SK-N-SH (cell line): ENCODE data around the gene TMEM11. TPM values are rescaled to one million over a fixed set of nuclear protein-coding genes. Genes with fewer than 3 reads are reported as not detected.

Source experiments
- CTCF ChIA-PET: fragments of 300-600, 350-600 bp; formaldehyde crosslinking; extraction: SDS; loops from one replicate; lab custom pipeline; 2021; lab: Yijun Ruan, JAX
- POLR2A ChIA-PET: fragments of 350-600 bp; sonication (Branson Sonifier 250); formaldehyde crosslinking; extraction: SDS; loops from one replicate; lab custom pipeline; 2020; ENCODE audit warnings: antibody characterized with exemption, inconsistent platforms; lab: Yijun Ruan, JAX
- DNase-seq: peaks from one replicate; pipeline ENCODE4 v3.0.0; 2012
- H2AFZ ChIP-seq: fragments of 200-600 bp; sonication (generic); 2 replicates; pipeline ENCODE4 v1.8.1; 2016; ENCODE audit warnings: antibody characterized with exemption, mild to moderate bottlenecking, low read depth
- H3F3A ChIP-seq: fragments of 200-600 bp; sonication (generic); replicated peaks from 2 replicates; pipeline ENCODE3; 2016; ENCODE audit warnings: antibody characterized with exemption, mild to moderate bottlenecking; ENCODE audit not compliant: insufficient read depth
- H3K27ac ChIP-seq, 2 experiments: fragments of 200-500 bp in 1 of 2; fragments of 200-600 bp in 1 of 2; sonication (Bioruptor generic) in 1 of 2; sonication (generic), shearing (Covaris generic) in 1 of 2; 2 replicates each; pipeline versions ENCODE4 v1.5.1 to v1.6.1; 2014 to 2016; ENCODE audit warnings: low read depth in 2 of 2, inconsistent platforms in 1 of 2, low read length in 1 of 2, mild to moderate bottlenecking in 1 of 2, mixed read lengths in 1 of 2
- H3K27me3 ChIP-seq: fragments of 200-600 bp; sonication (generic), shearing (Covaris generic); 2 replicates; pipeline ENCODE4 v1.6.1; 2016; ENCODE audit warnings: mixed run types; ENCODE audit not compliant: insufficient read depth
- H3K36me3 ChIP-seq, 2 experiments: fragments of 200-500 bp in 1 of 2; fragments of 200-600 bp in 1 of 2; sonication (Bioruptor generic) in 1 of 2; sonication (generic) in 1 of 2; replicated peaks in 1 of 2; 2 replicates each; pipeline versions ENCODE3 to v1.5.1; 2014 to 2016; ENCODE audit warnings: low read length in 1 of 2, mild to moderate bottlenecking in 1 of 2; ENCODE audit not compliant: insufficient read depth in 2 of 2, control insufficient read depth in 1 of 2
- H3K4me1 ChIP-seq, 2 experiments: fragments of 200-500 bp in 1 of 2; fragments of 200-600 bp in 1 of 2; sonication (Bioruptor generic) in 1 of 2; sonication (generic), shearing (Covaris generic) in 1 of 2; 2 replicates each; pipeline versions ENCODE4 v1.5.1 to v1.6.1; 2014 to 2016; ENCODE audit warnings: low read depth in 1 of 2, low read length in 1 of 2, mixed run types in 1 of 2; ENCODE audit not compliant: insufficient read depth in 2 of 2, control insufficient read depth in 1 of 2
- H3K4me2 ChIP-seq: fragments of 200-600 bp; sonication (generic), shearing (Covaris generic); 2 replicates; pipeline ENCODE4 v1.6.1; 2017; ENCODE audit warnings: mixed run types
- H3K4me3 ChIP-seq, 2 experiments: fragments of 200-500 bp in 1 of 2; fragments of 200-600 bp in 1 of 2; sonication (Bioruptor generic) in 1 of 2; sonication (generic), shearing (Covaris generic) in 1 of 2; 2 replicates each; pipeline versions ENCODE4 v1.5.1 to v1.8.1; 2014 to 2016; ENCODE audit warnings: low read depth in 2 of 2, inconsistent platforms in 1 of 2, low read length in 1 of 2, mild to moderate bottlenecking in 1 of 2, mixed read lengths in 1 of 2, moderate library complexity in 1 of 2
- H3K79me2 ChIP-seq: fragments of 200-600 bp; sonication (generic); 2 replicates; pipeline ENCODE4 v1.8.1; 2017; ENCODE audit warnings: mild to moderate bottlenecking; ENCODE audit not compliant: insufficient read depth
- H3K9ac ChIP-seq: fragments of 200-600 bp; sonication (generic); 2 replicates; pipeline ENCODE4 v1.6.1; 2017; ENCODE audit warnings: mixed run types
- H3K9me2 ChIP-seq: fragments of 200-600 bp; sonication (generic); 2 replicates; pipeline ENCODE4 v1.6.1; 2017; ENCODE audit warnings: mixed run types
- H3K9me3 ChIP-seq: fragments of 200-600 bp; sonication (generic); 2 replicates; pipeline ENCODE4 v1.6.1; 2017; ENCODE audit warnings: mixed run types, mild to moderate bottlenecking, moderate library complexity
- H4K20me1 ChIP-seq: fragments of 200-600 bp; sonication (generic); 2 replicates; pipeline ENCODE4 v1.6.1; 2017; ENCODE audit warnings: mild to moderate bottlenecking, mixed run types; ENCODE audit not compliant: insufficient read depth
- CHD2 ChIP-seq: fragments of 150-350 bp; IDR thresholded peaks from 2 replicates; pipeline ENCODE4 v1.6.1; 2018; ENCODE audit warnings: low read length; ENCODE audit not compliant: partially characterized antibody
- EP300 ChIP-seq, 2 experiments: IDR thresholded peaks; 2 replicates each; pipeline versions ENCODE4 v1.4.0 to v1.6.1; 2012; ENCODE audit warnings: borderline replicate concordance in 1 of 2, low read depth in 1 of 2, low read length in 1 of 2
- FOSL2 ChIP-seq: IDR thresholded peaks from 2 replicates; pipeline ENCODE4 v1.4.0; 2012; ENCODE audit warnings: low read depth, mild to moderate bottlenecking, moderate library complexity, borderline replicate concordance
- FOXM1 ChIP-seq: IDR thresholded peaks from 2 replicates; pipeline ENCODE4 v1.4.0; 2012; ENCODE audit warnings: low read depth, mild to moderate bottlenecking
- GABPA ChIP-seq: IDR thresholded peaks from 2 replicates; pipeline ENCODE4 v1.4.0; 2012; ENCODE audit warnings: low read depth, mild to moderate bottlenecking
- IRF3 ChIP-seq: fragments of 150-350 bp; IDR thresholded peaks from 2 replicates; pipeline ENCODE4 v1.6.1; 2016; ENCODE audit warnings: mild to moderate bottlenecking, low read depth, low read length
- MEF2A ChIP-seq: IDR thresholded peaks from 2 replicates; pipeline ENCODE4 v1.4.0; 2012; ENCODE audit warnings: low read depth, borderline replicate concordance
- MXI1 ChIP-seq: IDR thresholded peaks from 2 replicates; pipeline ENCODE4 v1.6.1; 2012; ENCODE audit warnings: mild to moderate bottlenecking, low read depth, low read length, improper control_type of control experiment
- PBX3 ChIP-seq: IDR thresholded peaks from 2 replicates; pipeline ENCODE4; 2012
- POLR2AphosphoS5 ChIP-seq: IDR thresholded peaks from 2 replicates; pipeline ENCODE4 v1.6.1; 2012; ENCODE audit warnings: low read depth, low read length
- RAD21 ChIP-seq: IDR thresholded peaks from 2 replicates; pipeline ENCODE4 v1.6.1; 2012; ENCODE audit warnings: mild to moderate bottlenecking, low read length
- RFX5 ChIP-seq: IDR thresholded peaks from 2 replicates; pipeline ENCODE4 v1.6.1; 2012; ENCODE audit warnings: mild to moderate bottlenecking, improper control_type of control experiment, low read length
- TAF1 ChIP-seq: IDR thresholded peaks from 2 replicates; pipeline ENCODE4 v1.6.1; 2012; ENCODE audit warnings: low read depth, mild to moderate bottlenecking, low read length, moderate library complexity, borderline replicate concordance
- USF2 ChIP-seq: fragments of 150-350 bp; IDR thresholded peaks from 2 replicates; pipeline ENCODE4 v1.6.1; 2017; ENCODE audit warnings: antibody characterized with exemption, low read length, low read depth, borderline replicate concordance
- YY1 ChIP-seq: IDR thresholded peaks from 2 replicates; pipeline ENCODE4 v1.4.0; 2012; ENCODE audit warnings: low read depth, mild to moderate bottlenecking
- ZBTB33 ChIP-seq: IDR thresholded peaks from 2 replicates; pipeline ENCODE4 v1.4.0; 2012; ENCODE audit warnings: low read depth, borderline replicate concordance
- WGBS: methylation state at CpG from one replicate; pipeline ENCODE4 v1.1.6; 2017; ENCODE audit warnings: low lambda C conversion rate; 5-methylcytosine and 5-hydroxymethylcytosine counted together
- polyA plus RNA-seq, 3 experiments: library from polyadenylated mRNA; depleted of rRNA; stranded (reverse); fragments of >200 nt; gene quantifications; 2 replicates each; pipeline ENCODE4 v1.2.3, GENCODE V29; 2012

TMEM11 gene
- polyA plus RNA-seq, 1 of the 3 experiments (the other 2 are of a cell fraction) = 52.3 TPM

GRCh38 chr17:21204935-21205334 is 9.0 kb downstream of the TMEM11 start:
- H3K9me2 ChIP-seq = no peaks in the 10 kb centered on the region
- ChIA-PET CTCF (interaction anchor here (0.8 to 1.3 kb wide), 2 partner anchors 76 to 77 kb away, joined by 3 read pairs; no protein-coding TSS in a partner anchor), POLR2A (no interaction called here)
- H3K79me2 ChIP-seq = peaks cover 99% of the 10 kb centered on the region
- H4K20me1 ChIP-seq = peaks cover 87% of the 10 kb centered on the region
- no peaks in the 10 kb centered on the region for H3K27me3 ChIP-seq
- H2AFZ ChIP-seq = no peak overlapping the region
- H3K9ac ChIP-seq = no peak overlapping the region
- TF ChIP-seq IRF3 (no peak), PBX3 (no peak), MXI1 (no peak), RFX5 (no peak), CHD2 (no peak), EP300 (IDR thresholded peaks at IDR 0.05; ENCODE audit: borderline replicate concordance in 1 of 2, low read depth in 1 of 2, low read length in 1 of 2) (no peak)
- TF ChIP-seq, all 33 proteins: peak for 0
- Histone ChIP-seq H3K4me3 (no peak overlapping the region), H3K4me2 (no peak overlapping the region), H3K36me3 (peaks cover 8 to 10% of the 10 kb centered on the region in 2 experiments), H3F3A (no peaks in the 10 kb centered on the region), H3K4me1 (peaks cover 0 to 19% of the 10 kb centered on the region in 2 experiments; a peak in 1 of 4 replicates), H3K9me3 (no peaks in the 10 kb centered on the region), H3K27ac (no peak overlapping the region)
- WGBS = 93% methylated on average over 7 of the region's 9 CpGs
- no peak for DNase-seq

- H3K27ac ChIP-seq = no peak overlapping the region
- peaks cover 89% of the 10 kb centered on the region for H4K20me1 ChIP-seq
- no peak overlapping the region for H2AFZ ChIP-seq
- WGBS = no CpG with 5 or more reads among the region's 12 CpGs
- peaks cover 8% of the 10 kb centered on the region in 2 experiments for H3K36me3 ChIP-seq
- DNase-seq = no peak
- H3F3A ChIP-seq = no peaks in the 10 kb centered on the region
- H3K9me3 ChIP-seq = no peaks in the 10 kb centered on the region
- no peak for TF ChIP-seq EP300 (IDR thresholded peaks at IDR 0.05; ENCODE audit: borderline replicate concordance in 1 of 2, low read depth in 1 of 2, low read length in 1 of 2)
- TF ChIP-seq FOXM1 = no peak
- TF ChIP-seq GABPA = no peak
- no peak for TF ChIP-seq USF2
- no peak for TF ChIP-seq ZBTB33
- TF ChIP-seq FOSL2 = no peak
- TF ChIP-seq POLR2AphosphoS5 = no peak
- TF ChIP-seq TAF1 = no peak
- no peak for TF ChIP-seq MXI1
- no peak for TF ChIP-seq RAD21
- no peak for TF ChIP-seq CHD2
- TF ChIP-seq YY1 = no peak
- no peak for TF ChIP-seq MEF2A
- H3K9ac ChIP-seq = no peak overlapping the region
- no peak overlapping the region for H3K4me2 ChIP-seq
- H3K4me1 ChIP-seq = peaks cover 0 to 19% of the 10 kb centered on the region in 2 experiments; a peak in 1 of 4 replicates
- H3K79me2 ChIP-seq = peaks cover 99% of the 10 kb centered on the region
- no peaks in the 10 kb centered on the region for H3K27me3 ChIP-seq
- no peaks in the 10 kb centered on the region for H3K9me2 ChIP-seq
- POLR2A ChIA-PET = no interaction called here
- CTCF ChIA-PET = interaction anchor here (2.5 kb wide), 1 partner anchor 83 kb away, joined by 8 read pairs; no protein-coding TSS in a partner anchor
- H3K4me3 ChIP-seq = no peak overlapping the region
These were observed 11.4 kb downstream of the TMEM11 start for GRCh38 chr17:21202512-21202911.
